NK-92 (cell line): ENCODE measurements around the gene ESYT3.
"Not testable (repeated sequence)": the region's sequence is repeated elsewhere in the genome, so short reads cannot be mapped to it uniquely, and the experiment has no call there.

Source experiments
- DNase-seq: peaks from one replicate; lab custom pipeline; 2025; ENCODE audit not compliant: unreplicated experiment; lab: John Stamatoyannopoulos, UW

ESYT3 gene

DNA sequence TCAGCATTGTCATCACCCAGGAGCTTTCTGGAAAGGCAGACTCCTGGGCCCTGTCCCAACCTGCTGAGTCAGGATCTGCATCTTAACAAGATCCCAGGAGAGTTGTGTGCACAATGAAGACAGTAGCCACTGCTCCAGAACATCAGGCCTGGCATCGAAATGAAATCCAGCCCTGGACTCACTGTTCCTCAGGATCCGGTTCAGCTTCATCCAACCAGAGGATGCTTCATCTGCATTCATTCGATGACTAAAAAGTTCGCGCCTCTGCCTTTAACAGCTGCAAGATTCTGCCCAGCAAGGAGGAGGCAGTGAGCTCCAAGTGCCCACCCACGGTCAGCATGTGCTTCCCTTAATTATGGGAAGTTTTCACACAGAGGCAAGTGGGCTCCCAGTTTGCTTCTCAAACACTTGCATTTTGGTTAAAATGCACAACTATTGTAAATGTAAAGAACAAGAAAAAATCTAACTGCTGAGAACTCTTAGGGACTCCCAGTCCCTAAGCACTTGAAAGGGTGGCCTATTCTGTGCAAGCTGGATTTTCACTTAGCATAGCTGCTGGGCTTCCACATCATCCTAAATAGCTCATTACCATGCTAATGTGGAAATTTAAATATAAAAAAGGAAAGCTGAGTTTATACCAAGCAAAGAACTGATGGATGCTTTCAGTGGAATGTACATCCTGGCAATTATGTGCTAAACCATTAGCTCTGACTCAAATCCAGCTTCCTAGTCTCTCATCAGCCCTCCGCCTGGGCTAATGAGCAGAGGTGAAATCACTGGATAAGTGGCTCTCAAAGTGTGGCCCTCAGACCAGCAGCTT, 25.5 kb upstream of the ESYT3 start:
- DNase-seq = no peak

DNA sequence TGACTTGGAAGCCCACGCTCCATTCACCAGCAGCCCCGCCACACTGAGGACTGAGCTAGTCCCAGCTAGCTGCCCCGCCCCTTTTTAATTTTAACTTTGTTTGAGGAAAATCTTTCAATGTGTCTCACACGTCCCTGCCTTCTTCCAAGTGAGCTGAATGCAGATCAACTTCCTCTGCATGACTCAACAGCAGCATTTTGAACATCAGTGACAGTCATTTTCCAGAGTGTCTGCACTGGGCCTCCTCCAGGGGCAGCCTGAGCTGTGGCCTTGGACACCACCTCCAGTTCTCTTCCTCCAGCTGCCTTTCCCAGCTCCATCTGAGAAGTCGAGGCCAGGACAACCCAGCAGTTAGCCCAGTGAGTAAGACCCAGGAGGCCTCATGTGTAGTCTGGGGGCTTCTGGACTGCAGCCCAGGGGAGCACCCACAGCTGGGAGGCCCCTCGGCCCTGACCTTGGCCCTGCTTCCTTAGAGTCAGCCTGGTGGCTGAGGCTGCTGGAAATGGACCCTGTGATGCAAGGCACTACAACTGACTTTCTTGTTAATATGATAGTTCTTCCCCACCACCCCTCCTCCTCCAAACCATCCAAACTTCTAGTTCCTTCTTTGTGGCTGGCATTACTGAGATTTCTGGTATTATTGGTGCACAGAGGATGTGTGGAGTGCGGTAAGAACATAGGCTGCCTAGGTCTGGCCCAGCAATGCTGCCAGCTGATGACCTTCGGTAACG, 21.4 kb upstream of the ESYT3 start:
- DNase-seq = no peak

DNA sequence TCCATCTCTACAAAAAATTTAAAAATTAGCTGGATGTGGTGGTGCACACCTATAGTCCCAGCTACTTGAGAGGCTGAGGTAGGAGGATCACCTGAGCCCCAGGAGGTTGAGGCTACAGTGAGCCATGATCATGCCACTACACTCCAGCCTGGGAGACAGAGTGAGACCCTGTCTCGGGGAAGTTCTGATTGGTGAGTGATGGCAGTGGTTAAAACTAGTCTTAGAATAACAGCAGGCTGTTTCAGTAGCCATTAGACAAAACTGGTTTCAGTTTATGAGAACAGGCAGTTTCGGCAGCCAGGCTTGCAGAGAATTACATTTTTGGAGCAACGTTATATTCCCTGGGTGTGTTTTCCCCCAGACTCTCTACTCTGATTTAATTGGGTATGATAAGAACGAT, 18.2 kb upstream of the ESYT3 start:
- DNase-seq = not testable (repeated sequence)

- DNase-seq = no peak
Observed at GRCh38 chr3:138417559-138417982, 16.8 kb upstream of the ESYT3 start.

DNA sequence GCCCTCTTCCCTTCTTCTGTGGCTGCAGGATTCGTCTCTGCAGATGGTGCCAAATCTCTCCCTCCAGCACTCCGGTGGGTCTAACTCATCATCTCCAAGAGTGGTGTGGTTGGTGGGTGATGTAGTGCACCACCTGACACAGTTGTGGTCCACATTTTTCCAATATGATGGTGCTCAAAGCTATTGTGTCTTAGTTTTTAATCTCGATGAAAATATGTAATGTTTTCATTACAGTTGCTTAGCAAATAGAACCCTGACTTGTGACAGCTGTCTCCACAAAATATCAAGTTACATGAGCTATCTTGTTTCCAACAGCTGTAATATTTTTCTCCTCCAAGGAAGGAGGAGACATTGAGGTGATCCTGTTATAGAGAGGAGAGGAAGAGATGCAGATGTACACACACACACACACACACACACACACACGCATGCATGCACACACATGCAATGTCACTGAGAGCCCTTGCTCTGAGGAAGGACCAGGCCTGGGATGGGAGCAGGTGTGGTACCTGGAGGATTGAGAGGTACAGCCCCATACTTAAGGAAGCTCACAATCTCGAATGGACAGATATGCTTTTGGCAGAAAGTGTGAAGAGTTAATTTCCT, 15.7 kb upstream of the ESYT3 start:
- no peak for DNase-seq

DNA sequence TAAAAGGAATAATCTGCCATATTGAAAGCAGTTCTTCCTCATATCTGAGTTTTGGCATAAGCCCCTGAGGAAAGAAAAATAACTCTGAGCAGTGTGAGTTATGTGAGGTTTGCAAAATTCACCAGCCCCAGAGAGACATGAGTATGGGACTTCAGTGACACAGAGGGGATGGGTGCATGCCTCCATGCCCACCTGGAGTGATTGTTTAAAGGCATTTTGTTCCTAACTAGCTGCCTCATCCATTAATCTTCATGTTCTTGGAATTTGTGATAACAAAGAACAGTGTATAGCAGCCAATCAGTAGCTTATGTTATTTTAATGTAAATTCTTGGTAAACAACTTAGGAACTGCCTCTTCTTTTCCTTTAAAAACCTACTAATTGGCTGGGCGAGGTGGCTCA, 11.1 kb upstream of the ESYT3 start:
- DNase-seq = no peak

DNA sequence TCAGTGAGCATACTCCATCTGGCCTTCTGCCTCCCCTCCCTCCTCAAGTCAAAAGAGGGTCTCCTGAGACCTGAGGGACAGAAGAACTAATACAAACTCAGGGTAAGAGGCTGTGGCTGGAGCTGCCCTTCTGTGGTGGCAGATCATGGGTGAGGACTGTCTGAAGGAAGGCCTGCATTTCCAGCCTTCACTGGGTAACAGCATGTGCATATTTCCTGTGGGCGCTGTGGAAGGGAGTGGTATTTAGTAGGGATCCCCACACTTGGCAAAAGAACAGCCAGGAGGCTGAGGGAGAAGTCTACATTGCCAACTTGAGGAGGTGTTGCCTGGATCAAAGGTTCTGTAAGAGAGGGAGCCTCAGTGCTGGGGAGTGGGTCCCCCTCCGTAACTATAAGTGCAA, 10.1 kb upstream of the ESYT3 start:
- DNase-seq = no peak

DNA sequence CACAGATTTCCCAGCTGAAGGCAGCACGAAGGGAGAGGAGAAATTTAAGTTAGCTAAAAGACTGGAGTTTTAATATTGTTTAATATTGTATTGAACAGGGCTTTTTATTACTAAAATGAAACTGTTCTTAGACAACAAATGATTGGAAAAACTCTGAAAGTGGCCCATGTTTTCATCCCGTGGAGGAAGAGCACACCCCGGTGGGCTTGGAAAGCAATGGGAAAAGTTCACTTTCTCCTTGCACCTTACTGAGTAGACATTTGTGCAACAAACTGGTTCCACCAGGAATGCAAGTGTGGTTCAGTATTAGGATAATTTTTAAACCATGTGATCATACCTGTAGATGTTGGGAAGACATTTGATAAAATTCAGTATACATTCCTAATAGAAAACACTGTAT, 8.2 kb upstream of the ESYT3 start:
- DNase-seq = no peak

- DNase-seq = not testable (repeated sequence)
Observed at GRCh38 chr3:138426754-138427153, 7.7 kb upstream of the ESYT3 start.

DNA sequence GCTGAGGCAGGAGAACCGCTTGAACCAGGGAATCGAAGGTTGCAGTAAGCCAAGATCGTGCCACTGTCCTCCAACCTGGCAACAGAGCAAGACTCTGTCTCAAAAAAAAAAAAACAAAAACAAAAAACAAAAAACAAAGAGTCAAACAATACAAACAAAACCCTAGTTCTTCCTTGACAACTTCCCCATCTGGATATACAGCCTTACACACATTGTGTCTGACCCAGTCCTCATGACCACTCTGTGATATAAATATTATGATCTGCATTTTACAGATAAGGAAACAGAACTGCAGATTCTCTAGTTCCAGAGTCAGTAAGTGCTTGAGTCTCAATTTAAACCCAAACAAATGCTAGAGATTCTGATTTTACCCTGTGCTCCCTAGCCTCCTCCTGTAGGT, 4.8 kb upstream of the ESYT3 start:
- no peak for DNase-seq

DNA sequence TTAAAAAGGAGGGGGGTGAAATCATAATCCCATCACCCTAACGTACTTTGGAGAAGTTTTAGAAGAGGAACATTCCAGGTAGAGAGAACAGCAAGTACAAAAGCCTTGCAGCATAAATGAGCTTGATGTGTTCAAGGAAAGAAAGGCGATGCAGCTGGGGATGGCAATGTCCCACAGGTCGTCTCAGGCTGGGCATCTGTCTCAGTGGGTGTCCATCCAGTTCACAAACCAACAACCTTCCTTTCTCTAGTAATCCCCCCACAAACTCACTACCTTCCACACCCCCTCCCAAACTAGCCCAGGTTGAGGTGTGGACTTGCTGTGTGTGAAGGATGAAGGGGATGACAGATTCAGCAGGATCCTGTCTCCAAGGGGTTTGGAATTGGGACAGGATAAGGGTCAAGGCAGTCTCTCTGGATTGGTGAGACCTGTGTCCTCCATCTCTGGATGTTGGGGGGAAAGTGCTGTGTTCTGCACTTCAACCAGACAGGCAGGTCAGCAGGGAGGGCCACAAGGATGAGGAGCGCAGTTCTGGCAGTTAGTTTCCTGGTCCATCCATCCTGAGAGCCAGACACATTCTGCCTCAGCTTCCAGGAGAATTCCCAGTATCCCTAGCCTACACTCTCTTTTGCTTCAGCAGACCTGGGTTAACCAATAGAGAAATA, 1.7 kb upstream of the ESYT3 start:
- DNase-seq = no peak

GRCh38 chr3:138433892-138434275, 532 bp upstream of the ESYT3 start:
- no peak for DNase-seq

- DNase-seq = no peak
Observed at GRCh38 chr3:138434875-138435772, 708 bp downstream of the ESYT3 start.

DNA sequence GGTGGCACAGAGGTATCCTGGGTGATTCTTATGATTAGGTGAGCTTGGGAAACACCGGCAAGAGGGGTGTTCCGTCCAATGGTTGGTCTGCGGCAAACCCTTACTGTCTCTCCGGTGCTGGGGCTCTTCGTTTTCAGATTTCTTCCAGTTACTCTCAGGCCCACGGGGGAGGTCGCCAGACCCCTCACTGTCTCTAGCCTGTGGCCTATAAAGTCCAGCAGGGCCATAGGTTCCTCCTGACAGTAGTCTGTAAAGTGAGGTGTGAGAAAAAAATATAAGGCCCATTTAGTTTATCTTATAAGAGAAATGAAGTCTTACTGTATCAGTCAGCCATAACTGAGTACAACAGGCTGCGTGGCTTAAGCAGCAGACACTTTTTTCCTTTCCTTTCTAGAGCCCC, 1.4 kb downstream of the ESYT3 start:
- no peak for DNase-seq

DNA sequence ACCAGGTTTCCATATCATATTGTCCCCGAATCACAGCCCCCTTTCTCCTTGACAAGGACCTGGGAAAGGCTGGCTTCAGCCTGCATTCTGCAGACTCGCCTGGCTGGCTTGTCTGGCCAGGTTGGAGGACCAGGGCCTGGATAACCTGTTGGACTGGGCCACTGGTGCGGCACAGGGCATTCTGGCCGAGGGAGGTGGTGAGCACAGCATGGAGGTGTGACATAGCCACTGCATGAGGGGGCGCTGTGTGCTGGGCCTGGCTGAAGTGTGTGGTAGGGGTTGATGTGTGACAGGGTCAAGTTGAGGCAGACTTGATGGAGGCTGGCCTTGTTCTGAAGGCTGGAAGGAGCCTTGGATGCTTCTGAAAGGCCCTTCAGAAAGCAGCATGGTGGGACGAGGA, 2.9 kb downstream of the ESYT3 start:
- no peak for DNase-seq

DNA sequence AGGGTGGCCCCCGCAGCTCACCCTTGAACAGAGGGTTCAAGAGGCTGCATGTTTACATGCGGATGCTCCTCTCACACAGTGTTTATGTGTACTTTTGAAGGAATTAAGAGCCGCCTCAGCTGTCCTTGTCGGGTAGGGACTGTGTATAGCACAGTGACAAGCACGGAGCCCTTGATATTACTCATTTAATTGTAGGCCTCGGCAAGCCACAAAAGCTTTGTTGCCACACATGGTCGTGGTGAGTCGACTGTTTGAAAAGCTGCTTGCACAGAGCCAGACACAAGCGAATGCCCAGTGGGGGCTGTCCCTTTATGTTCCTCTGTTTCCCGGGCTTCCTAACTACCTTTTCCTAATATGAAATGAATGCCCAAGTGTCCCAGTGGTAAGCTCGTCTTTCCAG, 4.5 kb downstream of the ESYT3 start:
- DNase-seq = no peak

DNA sequence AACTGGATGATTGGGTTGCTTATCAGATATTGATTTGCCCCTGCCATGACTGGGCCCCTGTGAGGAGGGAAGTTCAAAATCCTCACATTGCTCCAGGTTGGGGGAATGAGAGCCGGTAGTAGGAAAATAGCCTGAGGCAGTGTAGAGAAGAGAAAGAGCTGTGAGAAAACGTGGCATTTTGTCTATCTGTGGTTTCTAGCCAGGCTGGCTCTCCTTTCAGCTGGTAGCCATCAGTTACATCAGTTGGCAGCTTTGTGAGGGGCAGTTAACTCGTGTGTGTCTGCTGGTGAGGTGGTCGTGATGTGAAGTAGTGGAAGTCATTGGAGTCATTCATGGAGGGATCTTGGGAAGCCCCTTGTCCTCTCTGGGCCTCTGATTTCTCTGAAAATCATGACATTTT, 5.2 kb downstream of the ESYT3 start:
- DNase-seq = no peak

DNA sequence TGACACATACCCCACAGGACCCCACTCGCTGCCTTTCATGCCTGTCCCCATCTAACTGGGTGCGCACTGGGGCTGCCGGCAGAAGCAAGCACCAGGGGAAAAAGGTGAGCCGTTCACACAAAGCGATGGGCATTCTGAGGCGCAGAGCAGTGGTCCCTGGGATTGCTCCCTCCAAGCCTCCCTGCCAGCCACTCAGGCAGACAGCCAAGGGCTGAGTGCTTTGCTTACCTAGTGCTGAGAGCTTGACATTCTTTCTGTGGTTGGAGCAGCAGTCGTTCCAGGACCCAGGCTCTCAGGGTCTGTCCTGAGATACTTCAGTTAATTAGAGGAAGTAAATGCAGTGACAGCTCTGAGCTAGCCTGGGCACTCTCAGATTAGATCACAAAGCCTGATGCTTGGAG, 5.7 kb downstream of the ESYT3 start:
- no peak for DNase-seq

GRCh38 chr3:138440596-138440995, 6.2 kb downstream of the ESYT3 start:
- no peak for DNase-seq

GRCh38 chr3:138441256-138441655, 6.8 kb downstream of the ESYT3 start:
- DNase-seq = no peak

DNA sequence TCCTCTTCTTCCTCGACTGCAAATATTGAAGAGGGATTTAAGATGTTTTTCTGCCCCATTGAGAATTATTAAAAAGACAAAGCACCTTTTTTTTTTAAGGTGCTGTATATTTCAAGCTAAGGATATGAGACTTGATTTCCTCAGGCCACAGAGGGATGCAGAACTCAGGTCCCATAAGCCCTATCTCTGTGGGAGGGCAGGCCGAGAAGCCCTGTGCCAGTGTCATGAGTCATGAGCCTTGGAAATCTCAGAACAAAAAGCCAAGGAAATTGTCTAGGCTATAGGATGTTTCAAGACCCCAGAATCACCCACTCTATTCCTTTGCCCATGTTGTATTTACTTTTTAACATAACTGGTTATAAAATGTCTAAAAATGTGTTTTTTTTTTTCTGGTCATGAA, 7.3 kb downstream of the ESYT3 start:
- no peak for DNase-seq
